Stomach (tissue), 4 donors: ENCODE results near the gene CTSW.

ENCODE experiments used
- CTCF ChIP-seq, 7 experiments: fragments of 450-650 bp in 4 of 7; fragments of 200-600 bp in 3 of 7; sonication (generic) in 3 of 7; IDR thresholded peaks; one replicate each; pipeline ENCODE4 v1.5.1; 2016 to 2019; ENCODE audit warnings: antibody characterized with exemption in 7 of 7, control low read depth in 2 of 7, mild to moderate bottlenecking in 1 of 7
- POLR2A ChIP-seq, 4 donors: fragments of 450-650 bp; IDR thresholded peaks; one replicate each; pipeline ENCODE4 v1.6.1; 2016; ENCODE audit warnings: antibody characterized with exemption in 4 of 4, control low read depth in 2 of 4, mild to moderate bottlenecking in 1 of 4, moderate library complexity in 1 of 4
- POLR2AphosphoS5 ChIP-seq, 3 donors: sonication (generic); formaldehyde crosslinking; IDR thresholded peaks; one replicate each; pipeline ENCODE4 v1.6.1; 2016; ENCODE audit warnings: antibody characterized with exemption in 3 of 3

- TF ChIP-seq CTCF (IDR thresholded peaks at IDR 0.05) (no peak), POLR2A (IDR thresholded peaks at IDR 0.05) (no peak), POLR2AphosphoS5 (IDR thresholded peaks at IDR 0.05) (no peak)
These were observed 19.8 kb upstream of the CTSW start for GRCh38 chr11:65859812-65860277.
